ENCODE data around the gene VSIR.

DNA sequence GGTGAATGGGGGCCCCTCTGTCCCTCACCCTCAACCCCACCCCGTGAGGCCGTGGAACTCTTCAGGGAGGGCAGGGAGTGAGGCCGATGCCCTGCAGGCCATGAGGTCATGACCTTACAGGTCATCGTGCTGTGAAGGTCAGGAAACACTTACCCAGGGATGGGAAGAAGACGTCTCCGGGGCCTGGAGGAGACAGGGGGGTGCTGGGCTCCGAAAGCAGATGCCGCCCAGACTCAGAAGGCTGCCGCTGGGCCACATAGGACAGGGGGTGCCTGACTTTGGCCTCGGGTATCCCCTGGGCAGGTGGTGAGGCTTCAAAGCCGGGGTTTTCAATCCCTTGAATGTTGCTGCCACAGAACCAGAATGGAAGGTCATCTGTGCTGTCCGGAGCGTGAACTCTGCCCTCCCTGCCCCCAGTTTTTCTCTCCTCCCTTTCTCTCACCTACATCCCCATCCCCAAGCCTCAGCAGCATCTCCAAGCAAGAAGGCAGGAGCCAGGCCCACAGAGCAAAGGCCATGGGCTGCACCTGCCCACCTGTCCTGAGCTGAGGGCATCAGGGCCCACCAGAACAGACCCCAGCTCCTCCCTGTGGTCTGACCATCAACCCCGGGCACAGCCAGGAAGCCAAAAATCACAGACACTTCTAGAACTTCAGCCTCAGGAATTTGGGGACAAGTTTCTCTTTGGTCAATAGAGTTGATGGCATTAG lies 21.6 kb downstream of the VSIR start:
- TF ChIP-seq, protein P1, sequence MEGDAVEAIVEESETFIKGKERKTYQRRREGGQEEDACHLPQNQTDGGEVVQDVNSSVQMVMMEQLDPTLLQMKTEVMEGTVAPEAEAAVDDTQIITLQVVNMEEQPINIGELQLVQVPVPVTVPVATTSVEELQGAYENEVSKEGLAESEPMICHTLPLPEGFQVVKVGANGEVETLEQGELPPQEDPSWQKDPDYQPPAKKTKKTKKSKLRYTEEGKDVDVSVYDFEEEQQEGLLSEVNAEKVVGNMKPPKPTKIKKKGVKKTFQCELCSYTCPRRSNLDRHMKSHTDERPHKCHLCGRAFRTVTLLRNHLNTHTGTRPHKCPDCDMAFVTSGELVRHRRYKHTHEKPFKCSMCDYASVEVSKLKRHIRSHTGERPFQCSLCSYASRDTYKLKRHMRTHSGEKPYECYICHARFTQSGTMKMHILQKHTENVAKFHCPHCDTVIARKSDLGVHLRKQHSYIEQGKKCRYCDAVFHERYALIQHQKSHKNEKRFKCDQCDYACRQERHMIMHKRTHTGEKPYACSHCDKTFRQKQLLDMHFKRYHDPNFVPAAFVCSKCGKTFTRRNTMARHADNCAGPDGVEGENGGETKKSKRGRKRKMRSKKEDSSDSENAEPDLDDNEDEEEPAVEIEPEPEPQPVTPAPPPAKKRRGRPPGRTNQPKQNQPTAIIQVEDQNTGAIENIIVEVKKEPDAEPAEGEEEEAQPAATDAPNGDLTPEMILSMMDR (IDR thresholded peaks at IDR 0.05) = no peak
- no peak for TF ChIP-seq EZH2 (IDR thresholded peaks at IDR 0.05; ENCODE audit: borderline replicate concordance, insufficient read depth, low read depth, low read length, poor library complexity, severe bottlenecking)
